ENCODE results near the gene ESRRG.

- TF ChIP-seq, protein P1, sequence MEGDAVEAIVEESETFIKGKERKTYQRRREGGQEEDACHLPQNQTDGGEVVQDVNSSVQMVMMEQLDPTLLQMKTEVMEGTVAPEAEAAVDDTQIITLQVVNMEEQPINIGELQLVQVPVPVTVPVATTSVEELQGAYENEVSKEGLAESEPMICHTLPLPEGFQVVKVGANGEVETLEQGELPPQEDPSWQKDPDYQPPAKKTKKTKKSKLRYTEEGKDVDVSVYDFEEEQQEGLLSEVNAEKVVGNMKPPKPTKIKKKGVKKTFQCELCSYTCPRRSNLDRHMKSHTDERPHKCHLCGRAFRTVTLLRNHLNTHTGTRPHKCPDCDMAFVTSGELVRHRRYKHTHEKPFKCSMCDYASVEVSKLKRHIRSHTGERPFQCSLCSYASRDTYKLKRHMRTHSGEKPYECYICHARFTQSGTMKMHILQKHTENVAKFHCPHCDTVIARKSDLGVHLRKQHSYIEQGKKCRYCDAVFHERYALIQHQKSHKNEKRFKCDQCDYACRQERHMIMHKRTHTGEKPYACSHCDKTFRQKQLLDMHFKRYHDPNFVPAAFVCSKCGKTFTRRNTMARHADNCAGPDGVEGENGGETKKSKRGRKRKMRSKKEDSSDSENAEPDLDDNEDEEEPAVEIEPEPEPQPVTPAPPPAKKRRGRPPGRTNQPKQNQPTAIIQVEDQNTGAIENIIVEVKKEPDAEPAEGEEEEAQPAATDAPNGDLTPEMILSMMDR (IDR thresholded peaks at IDR 0.05; ENCODE audit: low read length): no peak
- no peak for TF ChIP-seq EZH2 (IDR thresholded peaks at IDR 0.05; ENCODE audit: borderline replicate concordance, low read length)
These were observed 44.1 kb downstream of the ESRRG start for GRCh38 chr1:216679108-216679507.

Data from OCI-LY1 (cell line).